ENCODE measurements around the gene ST8SIA3.
"Not testable (repeated sequence)": the region's sequence is repeated elsewhere in the genome, so short reads cannot be mapped to it uniquely, and the experiment has no call there.

Gene ST8SIA3

GRCh38 chr18:57389271-57389670 lies 36.9 kb downstream of the ST8SIA3 start:
- no peak for TF ChIP-seq CTCF (IDR thresholded peaks at IDR 0.05; ENCODE audit: extremely low read depth, insufficient read depth, missing control alignments)
- in situ Hi-C loops (cut with MboI; ENCODE audit: low pct_unique_long_range_greater_than_20kb, low sequenced_read_pairs, unreplicated experiment), result no loop called here
- no peak for DNase-seq (ENCODE audit: low spot score)

DNA sequence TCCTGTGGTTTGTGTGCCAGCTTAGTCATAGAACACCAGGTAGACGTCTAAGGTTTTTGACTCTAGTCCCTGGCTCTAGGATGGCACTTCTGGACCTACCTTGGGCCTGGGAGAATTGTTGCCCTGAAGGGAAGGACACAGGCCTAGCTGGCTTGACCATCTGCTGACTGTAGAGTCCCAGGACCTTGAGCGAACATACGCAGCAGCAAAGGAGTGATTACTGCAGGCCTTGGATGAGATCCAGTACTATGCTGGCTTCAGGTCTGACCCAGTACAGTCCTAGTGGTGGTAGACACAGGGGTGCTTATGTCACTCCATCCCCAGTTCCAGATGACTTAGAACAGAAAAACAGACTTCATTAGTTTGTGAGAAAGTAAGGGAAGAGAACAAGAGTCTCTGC lies 37.7 kb downstream of the ST8SIA3 start:
- in situ Hi-C loops (cut with MboI; ENCODE audit: low pct_unique_long_range_greater_than_20kb, low sequenced_read_pairs, unreplicated experiment), result no loop called here
- TF ChIP-seq CTCF (IDR thresholded peaks at IDR 0.05; ENCODE audit: extremely low read depth, insufficient read depth, missing control alignments), result no peak
- no peak for DNase-seq (ENCODE audit: low spot score)

DNA sequence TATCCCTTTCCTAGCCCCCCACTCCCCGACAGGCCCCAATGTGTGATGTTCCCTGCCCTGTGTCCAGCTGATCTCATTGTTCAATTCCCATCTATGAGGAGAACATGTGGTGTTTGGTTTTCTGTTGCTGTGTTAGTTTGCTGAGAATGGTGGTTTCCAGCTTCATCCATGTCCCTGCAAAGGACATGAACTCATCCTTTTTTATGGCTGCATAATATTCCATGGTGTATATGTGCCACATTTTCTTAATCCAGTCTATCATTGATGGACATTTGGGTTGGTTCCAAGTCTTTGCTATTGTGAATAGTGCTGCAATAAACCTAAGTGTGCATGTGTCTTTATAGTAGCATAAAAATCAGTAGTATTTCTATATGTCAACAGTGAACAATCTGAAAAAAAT lies 42.4 kb downstream of the ST8SIA3 start:
- DNase-seq (ENCODE audit: low spot score), result not testable (repeated sequence)

DNA sequence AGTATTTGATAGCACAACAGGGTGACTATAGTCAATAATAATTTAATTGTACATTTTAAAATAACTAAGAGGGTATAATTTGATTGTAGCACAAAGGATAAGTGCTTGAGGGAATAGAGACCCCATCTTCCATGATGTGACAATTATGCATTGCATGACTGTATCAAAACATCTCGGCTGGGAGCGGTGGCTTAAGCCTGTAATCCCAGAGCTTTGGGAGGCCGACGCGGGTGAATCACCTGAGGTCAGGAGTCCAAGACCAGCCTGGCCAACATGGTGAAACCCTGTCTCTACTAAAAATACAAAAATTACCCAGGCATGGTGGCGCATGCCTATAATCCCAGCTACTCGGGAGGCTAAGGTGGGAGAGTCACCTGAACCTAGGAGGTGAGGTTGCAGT lies 44.5 kb downstream of the ST8SIA3 start:
- DNase-seq (ENCODE audit: low spot score); in situ Hi-C loops (cut with MboI; ENCODE audit: low pct_unique_long_range_greater_than_20kb, low sequenced_read_pairs, unreplicated experiment): not testable (repeated sequence)

More for the DNA sequence above, 42.4 kb downstream of the ST8SIA3 start:
- in situ Hi-C loops (cut with MboI; ENCODE audit: low pct_unique_long_range_greater_than_20kb, low sequenced_read_pairs, unreplicated experiment), result not testable (repeated sequence)

DNA sequence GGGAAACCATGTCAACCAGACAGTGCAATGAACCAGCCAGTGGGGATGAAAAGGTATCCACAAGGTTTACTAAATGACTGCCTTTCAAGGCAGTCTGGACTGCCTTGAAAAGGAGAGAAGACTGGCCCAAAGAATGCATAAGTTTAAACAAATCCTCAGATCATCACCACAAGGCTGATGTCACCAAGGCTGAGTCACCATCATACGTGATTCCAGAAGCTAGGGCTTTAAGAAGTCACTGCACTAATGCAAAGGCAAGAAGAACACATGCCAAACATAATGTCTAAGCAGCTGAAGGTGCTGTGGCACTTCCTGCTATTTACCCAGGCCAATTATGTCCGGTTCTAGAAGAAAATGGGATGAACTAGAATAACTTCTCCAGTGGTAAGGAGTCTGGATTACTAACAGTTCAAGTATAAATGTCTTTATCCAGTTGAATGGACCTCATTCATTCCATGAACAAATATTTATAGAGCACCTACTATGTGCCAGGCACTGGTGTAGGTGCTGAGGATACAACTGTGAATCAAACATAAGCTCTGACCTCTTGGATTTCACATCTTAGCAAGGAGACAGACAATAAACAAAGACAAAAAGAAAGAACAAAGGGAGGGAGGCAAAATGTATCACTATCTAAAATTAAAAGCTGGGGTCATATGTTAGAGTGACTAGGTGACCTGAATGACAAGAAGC lies 45.2 kb downstream of the ST8SIA3 start:
- no peak for TF ChIP-seq CTCF (IDR thresholded peaks at IDR 0.05; ENCODE audit: extremely low read depth, insufficient read depth, missing control alignments)
- in situ Hi-C loops (cut with MboI; ENCODE audit: low pct_unique_long_range_greater_than_20kb, low sequenced_read_pairs, unreplicated experiment), result no loop called here
- DNase-seq (ENCODE audit: low spot score), result no peak

DNA sequence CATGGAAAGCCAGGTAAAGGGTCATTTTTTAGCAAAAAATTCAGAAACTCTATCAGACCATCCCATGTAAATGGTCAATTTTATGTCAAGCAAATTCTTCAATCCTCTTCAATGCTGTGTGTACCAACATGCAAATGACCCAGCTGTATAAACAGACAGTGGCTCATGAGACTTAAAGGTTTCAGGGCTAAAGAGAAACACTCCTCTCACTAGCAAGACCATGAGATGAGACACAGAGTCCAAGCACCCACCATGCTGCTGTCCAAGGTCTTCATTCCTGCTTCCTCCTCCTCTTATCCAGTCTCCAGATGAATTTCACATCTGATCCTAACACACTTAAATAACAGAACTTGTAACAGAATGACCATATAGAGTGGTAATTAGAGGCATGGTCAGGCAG lies 52.0 kb downstream of the ST8SIA3 start:
- no peak for TF ChIP-seq CTCF (IDR thresholded peaks at IDR 0.05; ENCODE audit: extremely low read depth, insufficient read depth, missing control alignments)
- DNase-seq (ENCODE audit: low spot score), result no peak
- in situ Hi-C loops (cut with MboI; ENCODE audit: low pct_unique_long_range_greater_than_20kb, low sequenced_read_pairs, unreplicated experiment), result no loop called here

GRCh38 chr18:57409650-57410049 lies 57.3 kb downstream of the ST8SIA3 start:
- DNase-seq (ENCODE audit: low spot score), result no peak
- TF ChIP-seq CTCF (IDR thresholded peaks at IDR 0.05; ENCODE audit: extremely low read depth, insufficient read depth, missing control alignments), result no peak
- in situ Hi-C loops (cut with MboI; ENCODE audit: low pct_unique_long_range_greater_than_20kb, low sequenced_read_pairs, unreplicated experiment), result no loop called here

GRCh38 chr18:57410749-57411148 lies 58.4 kb downstream of the ST8SIA3 start:
- TF ChIP-seq CTCF (IDR thresholded peaks at IDR 0.05; ENCODE audit: extremely low read depth, insufficient read depth, missing control alignments), result no peak
- no peak for DNase-seq (ENCODE audit: low spot score)
- in situ Hi-C loops (cut with MboI; ENCODE audit: low pct_unique_long_range_greater_than_20kb, low sequenced_read_pairs, unreplicated experiment), result no loop called here
